Rectal smooth muscle tissue (tissue), 1 donor: Measurements from ENCODE around the gene MOGAT3.

ENCODE experiments used
- H3K27ac ChIP-seq: one replicate; pipeline ENCODE4 v1.7.0; 2013; ENCODE audit warnings: low read depth, low read length, inconsistent platforms
- H3K27me3 ChIP-seq: one replicate; pipeline ENCODE4 v1.7.0; 2013; ENCODE audit warnings: low read length; ENCODE audit not compliant: control insufficient read depth, insufficient read depth
- H3K36me3 ChIP-seq: one replicate; pipeline ENCODE4 v1.7.0; 2013; ENCODE audit warnings: low read length; ENCODE audit not compliant: control insufficient read depth, insufficient read depth
- H3K4me1 ChIP-seq: one replicate; pipeline ENCODE4 v1.7.0; 2013; ENCODE audit warnings: low read length; ENCODE audit not compliant: control insufficient read depth, insufficient read depth
- H3K4me3 ChIP-seq: one replicate; pipeline ENCODE4 v1.7.0; 2013; ENCODE audit warnings: low read length
- H3K9ac ChIP-seq: one replicate; pipeline ENCODE4 v1.7.0; 2013; ENCODE audit warnings: low read length

The MOGAT3 gene

GRCh38 chr7:101200862-101201599, at the start of gene MOGAT3:
MOGAT3 (minus strand) TSS chr7:101201036; CDS start chr7:101200854, 182 bp downstream.
- Histone ChIP-seq H3K9ac (no peak within 1 kb of the TSS), H3K27ac (no peak within 1 kb of the TSS), H3K36me3 (no peaks in the 10 kb centered on the region), H3K27me3 (peaks cover 8% of the 10 kb centered on the region), H3K4me3 (peak within 1 kb of the TSS; percentile 48), H3K4me1 (no peaks in the 10 kb centered on the region)

GRCh38 chr7:101250324-101250723, 49.5 kb upstream of the MOGAT3 start:
- Histone ChIP-seq H3K27ac (no peak overlapping the region), H3K36me3 (peaks cover 4% of the 10 kb centered on the region), H3K4me3 (no peak overlapping the region), H3K27me3 (no peaks in the 10 kb centered on the region), H3K4me1 (peaks cover 5% of the 10 kb centered on the region), H3K9ac (no peak overlapping the region)

- peaks cover 4% of the 10 kb centered on the region for H3K36me3 ChIP-seq
- H3K4me3 ChIP-seq: no peak overlapping the region
- no peak overlapping the region for H3K9ac ChIP-seq
- no peak overlapping the region for H3K27ac ChIP-seq
- peaks cover 14% of the 10 kb centered on the region for H3K4me1 ChIP-seq
- no peaks in the 10 kb centered on the region for H3K27me3 ChIP-seq
These were observed 47.4 kb upstream of the MOGAT3 start for GRCh38 chr7:101248276-101248675.

- no peaks in the 10 kb centered on the region for H3K27me3 ChIP-seq
- H3K4me1 ChIP-seq: peaks cover 10% of the 10 kb centered on the region
- H3K9ac ChIP-seq: peak overlapping the region; percentile 58
- peaks cover 5% of the 10 kb centered on the region for H3K36me3 ChIP-seq
- peak overlapping the region; percentile 90 for H3K4me3 ChIP-seq
- H3K27ac ChIP-seq: peak overlapping the region; percentile 92
These were observed 44.4 kb upstream of the MOGAT3 start for GRCh38 chr7:101245147-101245668.

- no peaks in the 10 kb centered on the region for H3K27me3 ChIP-seq
- peaks cover 11% of the 10 kb centered on the region for H3K36me3 ChIP-seq
- H3K27ac ChIP-seq: peak within 1 kb of the TSS; percentile 92
- peak within 1 kb of the TSS; percentile 83 for H3K9ac ChIP-seq
- H3K4me3 ChIP-seq: peak within 1 kb of the TSS; percentile 90
- H3K4me1 ChIP-seq: peaks cover 10% of the 10 kb centered on the region
These were observed 43.7 kb upstream of the MOGAT3 start, which contains the start of gene FIS1 for GRCh38 chr7:101244375-101245146. FIS1 (minus strand) TSS chr7:101245081; CDS start chr7:101245004, 77 bp downstream.

GRCh38 chr7:101243646-101244374, 43.0 kb upstream of the MOGAT3 start:
- Histone ChIP-seq H3K4me1 (peaks cover 10% of the 10 kb centered on the region), H3K36me3 (peaks cover 15% of the 10 kb centered on the region), H3K27ac (peak overlapping the region; percentile 92), H3K9ac (peak overlapping the region; percentile 42), H3K27me3 (no peaks in the 10 kb centered on the region), H3K4me3 (peak overlapping the region; percentile 90)

- no peaks in the 10 kb centered on the region for H3K27me3 ChIP-seq
- peaks cover 14% of the 10 kb centered on the region for H3K36me3 ChIP-seq
- no peak overlapping the region for H3K9ac ChIP-seq
- peaks cover 13% of the 10 kb centered on the region for H3K4me1 ChIP-seq
- no peak overlapping the region for H3K27ac ChIP-seq
- no peak overlapping the region for H3K4me3 ChIP-seq
These were observed 40.9 kb upstream of the MOGAT3 start for GRCh38 chr7:101241443-101242349.

GRCh38 chr7:101241015-101241363, 40.2 kb upstream of the MOGAT3 start:
- no peaks in the 10 kb centered on the region for H3K27me3 ChIP-seq
- peaks cover 13% of the 10 kb centered on the region for H3K4me1 ChIP-seq
- no peak overlapping the region for H3K27ac ChIP-seq
- H3K9ac ChIP-seq: no peak overlapping the region
- peaks cover 14% of the 10 kb centered on the region for H3K36me3 ChIP-seq
- H3K4me3 ChIP-seq: no peak overlapping the region

- Histone ChIP-seq H3K9ac (no peak overlapping the region), H3K4me1 (peaks cover 13% of the 10 kb centered on the region), H3K27ac (no peak overlapping the region), H3K4me3 (no peak overlapping the region), H3K27me3 (no peaks in the 10 kb centered on the region), H3K36me3 (peaks cover 14% of the 10 kb centered on the region)
These were observed 39.6 kb upstream of the MOGAT3 start for GRCh38 chr7:101240226-101241014.

- Histone ChIP-seq H3K27ac (no peak overlapping the region), H3K9ac (no peak overlapping the region), H3K4me1 (peaks cover 11% of the 10 kb centered on the region), H3K4me3 (no peak overlapping the region), H3K36me3 (peaks cover 14% of the 10 kb centered on the region), H3K27me3 (no peaks in the 10 kb centered on the region)
These were observed 39.0 kb upstream of the MOGAT3 start for GRCh38 chr7:101239951-101240220.
